Left lobe of liver (tissue), 2 donors: Measurements from ENCODE around the gene ATP2A3. TPM values are rescaled to one million over a fixed set of nuclear protein-coding genes. Genes with fewer than 3 reads are reported as not detected.

Experiments
- ATAC-seq: fragments of 200-7000 bp; cut with Tn5 transposase; one replicate; pipeline ENCODE4 v1.9.1; 2020; ENCODE audit warnings: mild to moderate bottlenecking, moderate library complexity
- DNase-seq: peaks from one replicate; pipeline ENCODE4 v3.0.0-alpha.2; 2020; ENCODE audit warnings: low spot score
- total RNA-seq: library from RNA; stranded (reverse); gene quantifications from one replicate; pipeline ENCODE4 v1.2.1, GENCODE V29; 2021
- donor health status: DM: no; HTN: no; CAD: no; lungs with moderate emphysema.
- donor health status: DM: no; HTN: yes; CAD: no.

ATP2A3 gene
- total RNA-seq, 1 donor from 2014 or later = 3.9 TPM

DNA sequence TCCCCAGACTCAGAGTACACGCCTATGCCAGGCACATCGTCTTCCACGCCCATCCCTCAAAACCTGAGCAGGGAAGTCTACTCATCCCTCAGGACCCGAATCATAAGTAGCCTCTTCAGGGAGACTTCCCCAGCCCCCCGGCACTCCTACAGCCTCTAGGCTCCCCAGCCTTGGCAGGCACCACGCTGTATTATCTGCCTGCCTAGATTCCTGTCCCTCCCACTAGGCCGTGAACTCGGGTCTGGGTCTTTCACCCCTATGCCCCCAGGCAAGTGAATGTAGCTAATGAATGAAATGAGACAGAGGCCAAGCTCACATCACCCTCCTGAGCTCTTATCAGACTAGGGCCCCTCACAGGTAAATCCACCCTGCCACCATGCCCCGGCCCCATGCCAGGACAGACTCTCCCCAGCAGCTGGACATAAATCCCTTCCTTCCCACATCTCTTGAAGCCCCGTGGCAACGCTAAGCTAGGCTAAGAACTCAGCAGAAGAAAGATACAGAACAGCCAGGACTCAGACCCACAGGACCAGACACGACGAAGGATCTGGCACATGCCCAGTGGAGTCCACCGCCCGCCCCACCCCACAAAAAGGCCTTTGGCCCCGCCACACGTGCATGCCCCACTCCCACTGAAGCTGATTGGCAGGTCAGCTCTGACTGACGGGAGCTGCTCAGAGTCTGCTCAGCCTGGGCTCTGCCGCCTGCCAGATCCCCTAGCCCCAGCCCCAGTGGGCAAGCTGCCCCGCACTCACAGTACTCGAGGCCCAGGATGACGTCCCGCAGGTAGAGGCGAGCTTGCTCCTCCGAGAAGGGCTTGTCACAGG is 84.4 kb downstream of the ATP2A3 start:
- no peak for ATAC-seq
- no peak for DNase-seq

GRCh38 chr17:3879186-3879585 is 85.1 kb downstream of the ATP2A3 start:
- ATAC-seq = no peak
- DNase-seq = no peak

DNA sequence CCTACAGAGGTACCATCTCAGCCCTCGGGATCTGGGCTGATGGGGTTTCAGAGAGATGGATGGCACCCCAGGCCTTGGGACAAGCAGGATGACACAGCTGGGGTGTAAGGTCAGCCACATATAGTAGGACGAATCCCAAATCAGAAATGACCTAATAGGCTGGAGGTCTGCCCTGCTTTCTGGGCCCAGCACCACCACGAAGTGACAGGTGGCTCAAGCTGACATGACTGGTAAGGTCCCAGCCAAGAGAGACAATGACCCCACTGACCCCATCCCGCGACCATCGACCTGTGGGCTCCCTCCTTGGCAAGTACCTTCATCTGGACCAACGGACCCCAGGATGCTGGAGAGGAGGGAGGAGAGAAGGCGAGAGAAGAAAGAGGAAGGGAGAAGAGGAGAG is 87.0 kb downstream of the ATP2A3 start:
- ATAC-seq (no peak), DNase-seq (no peak)

DNA sequence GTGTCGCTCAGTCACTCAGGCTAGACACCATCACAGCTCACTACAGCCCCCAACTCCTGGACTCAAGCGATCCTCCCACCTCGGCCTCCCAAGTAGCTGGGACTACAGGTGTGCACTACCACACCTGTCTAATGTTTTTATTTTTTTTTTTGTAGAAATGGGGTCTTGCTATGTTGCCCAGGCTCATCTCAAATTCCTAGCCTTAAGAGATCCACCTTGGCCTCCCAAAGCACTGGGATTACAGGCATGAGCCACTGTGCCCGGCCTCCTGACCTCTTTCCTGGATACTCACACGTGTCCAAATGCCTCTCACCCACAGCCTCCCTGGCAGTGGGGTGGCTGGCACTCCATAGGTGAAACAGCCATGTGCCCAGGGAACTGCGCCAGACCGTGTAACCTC is 88.9 kb downstream of the ATP2A3 start:
- ATAC-seq (no peak), DNase-seq (no peak)

Other genes starting within 250 kb of the ATP2A3 start
- gene HASPIN, start 240.5 kb downstream of the ATP2A3 start, total RNA-seq = 0.05 TPM
- gene ITGAE, start 163.2 kb downstream of the ATP2A3 start, total RNA-seq = 5.6 TPM
- gene NCBP3, start 118.2 kb downstream of the ATP2A3 start, total RNA-seq = 11.5 TPM
- gene CAMKK1, start 71.4 kb downstream of the ATP2A3 start, total RNA-seq = 0.35 TPM
- gene P2RX1, start 48.0 kb downstream of the ATP2A3 start, total RNA-seq = 0.13 TPM
- 19.1 TPM for gene ZZEF1, start 178.6 kb upstream of the ATP2A3 start, total RNA-seq
- gene CYB5D2, start 178.8 kb upstream of the ATP2A3 start, total RNA-seq = 18.8 TPM